GM19438 (cell line): ENCODE results near the gene NYAP2.

ENCODE experiments used
- ATAC-seq: cut with Tn5 transposase; IDR thresholded peaks from one replicate; pipeline ENCODE4 v1.9.1; 2021; ENCODE audit warnings: low read depth; ENCODE audit not compliant: unreplicated experiment

NYAP2 gene

DNA sequence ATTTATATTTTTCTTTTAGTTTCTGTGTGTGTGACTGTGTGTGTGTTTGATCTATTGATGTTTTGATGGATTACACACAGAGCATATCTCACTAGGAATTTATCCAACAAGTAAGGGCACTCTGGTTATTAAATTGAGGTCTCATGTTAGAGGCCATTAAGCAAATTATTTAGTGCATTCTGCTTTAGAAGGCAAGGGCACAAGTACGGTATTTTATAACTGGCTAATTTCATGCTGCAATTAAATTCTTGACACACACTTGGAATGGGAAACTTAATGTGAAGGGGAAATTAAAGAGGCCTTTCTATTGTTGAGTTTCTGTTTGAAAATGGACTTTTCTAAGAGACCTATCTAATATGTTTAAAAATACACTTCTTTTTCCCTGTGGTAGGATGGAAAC is 25.8 kb downstream of the NYAP2 start:
- no peak for ATAC-seq

- ATAC-seq, result no peak
Measured at GRCh38 chr2:225428360-225428759, 28.9 kb downstream of the NYAP2 start.

GRCh38 chr2:225429717-225430116 is 30.2 kb downstream of the NYAP2 start:
- no peak for ATAC-seq

DNA sequence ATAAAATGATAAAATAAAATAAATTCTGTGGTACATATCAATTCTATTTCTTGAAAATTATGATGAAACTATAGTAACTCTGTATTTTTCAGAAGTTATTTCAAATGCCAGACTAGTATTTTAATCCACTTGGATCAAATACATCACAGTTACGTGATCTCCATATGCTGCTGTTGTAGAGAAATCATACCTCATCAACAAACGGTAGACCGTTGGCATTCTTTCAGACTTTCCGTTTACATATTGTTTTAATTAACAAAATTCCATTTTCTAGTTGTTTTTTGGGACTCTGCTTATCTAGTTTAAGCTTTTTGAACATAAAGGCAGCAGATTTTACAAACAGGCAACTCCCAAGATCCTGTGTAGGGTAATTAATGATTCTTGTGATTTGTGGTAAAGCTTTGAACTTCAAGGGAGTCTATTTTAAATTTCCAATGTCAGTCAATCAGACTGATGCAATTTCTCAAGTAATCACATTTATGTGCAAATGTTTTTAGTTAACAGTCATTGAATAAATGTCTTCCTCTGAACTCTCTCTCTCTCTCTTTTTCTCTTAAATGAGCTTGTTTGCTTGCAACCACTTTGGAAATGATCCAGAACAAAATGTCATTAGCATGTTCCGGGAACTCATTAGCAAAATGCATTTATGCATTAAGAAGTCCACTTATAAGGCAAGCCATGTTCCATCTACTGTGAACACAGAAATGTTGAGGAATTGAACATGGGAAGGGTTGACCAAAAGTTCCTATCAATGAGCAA is 31.8 kb downstream of the NYAP2 start:
- no peak for ATAC-seq

GRCh38 chr2:225434014-225434413 is 34.5 kb downstream of the NYAP2 start:
- no peak for ATAC-seq

DNA sequence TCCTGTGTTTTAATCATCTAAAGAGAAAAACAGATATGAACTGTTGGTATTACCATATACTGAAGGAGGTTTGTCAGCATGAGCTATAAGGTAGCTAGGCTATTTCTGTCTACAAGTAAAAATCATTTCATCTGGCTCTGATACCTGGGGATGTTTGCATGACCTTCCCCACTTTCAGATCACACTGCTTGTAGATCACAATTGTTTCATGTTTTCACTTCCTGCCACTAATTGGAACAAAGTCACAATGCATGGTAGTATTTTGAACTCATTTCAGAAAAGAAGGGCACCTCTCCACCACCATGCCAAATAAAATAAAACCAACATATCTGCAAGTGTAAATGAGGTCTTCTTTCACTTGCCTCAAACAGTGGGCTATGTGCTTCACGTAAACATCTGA is 37.8 kb downstream of the NYAP2 start:
- no peak for ATAC-seq

- ATAC-seq, result no peak
Measured at GRCh38 chr2:225438248-225438647, 38.7 kb downstream of the NYAP2 start.

DNA sequence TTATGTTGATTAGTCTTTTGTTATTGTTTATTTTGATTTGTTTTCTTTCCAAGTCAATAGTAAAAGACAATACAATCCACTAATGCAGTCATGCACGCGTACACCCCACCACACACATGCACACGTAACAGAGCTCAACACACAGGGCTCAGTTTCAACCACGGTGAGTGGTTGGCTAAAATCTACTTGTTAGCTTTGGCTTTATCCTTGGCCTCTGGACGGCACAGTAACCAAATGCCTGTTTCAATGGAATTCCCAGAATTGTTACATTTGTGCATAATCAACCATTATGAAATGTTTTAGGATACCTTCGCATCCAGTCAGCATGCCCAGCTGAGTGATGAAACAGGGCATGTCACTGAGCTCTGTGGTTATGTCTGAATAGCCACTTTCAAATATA is 53.2 kb downstream of the NYAP2 start:
- ATAC-seq, result no peak

GRCh38 chr2:225454412-225454811 is 54.9 kb downstream of the NYAP2 start:
- no peak for ATAC-seq

DNA sequence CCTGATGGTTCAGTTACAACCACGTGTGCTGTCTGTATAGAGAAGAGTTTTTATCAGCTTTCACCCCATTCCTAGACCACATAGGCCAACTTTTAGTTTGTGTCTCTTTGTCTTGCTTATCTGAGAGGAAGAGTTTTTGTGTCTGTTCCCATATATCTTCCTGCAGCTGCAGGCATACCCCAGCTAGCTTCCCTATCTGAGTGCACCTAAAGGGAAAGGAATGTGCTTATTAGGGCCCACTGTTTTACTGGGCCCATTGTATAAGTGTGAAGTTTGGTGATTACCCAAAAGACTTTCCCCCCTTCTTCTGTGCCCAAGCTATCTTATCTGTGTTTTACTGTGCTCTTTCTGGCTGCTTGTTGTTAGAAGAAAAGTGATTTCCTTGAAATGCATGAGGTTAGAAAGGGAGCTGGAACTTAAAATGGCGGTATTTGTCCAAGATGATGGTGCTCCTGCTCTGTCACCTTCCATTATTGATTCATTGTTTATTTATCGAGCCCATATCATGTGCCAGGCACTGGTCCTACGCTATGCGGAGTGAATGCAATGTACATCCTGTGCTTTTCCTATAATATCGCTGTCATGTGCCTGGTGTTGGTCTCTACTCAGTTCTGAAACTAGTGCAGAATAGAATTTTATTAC is 57.2 kb downstream of the NYAP2 start:
- no peak for ATAC-seq

GRCh38 chr2:225457482-225457881 is 58.0 kb downstream of the NYAP2 start:
- no peak for ATAC-seq

GRCh38 chr2:225458431-225459117 is 59.1 kb downstream of the NYAP2 start:
- ATAC-seq, result peak; percentile 67

DNA sequence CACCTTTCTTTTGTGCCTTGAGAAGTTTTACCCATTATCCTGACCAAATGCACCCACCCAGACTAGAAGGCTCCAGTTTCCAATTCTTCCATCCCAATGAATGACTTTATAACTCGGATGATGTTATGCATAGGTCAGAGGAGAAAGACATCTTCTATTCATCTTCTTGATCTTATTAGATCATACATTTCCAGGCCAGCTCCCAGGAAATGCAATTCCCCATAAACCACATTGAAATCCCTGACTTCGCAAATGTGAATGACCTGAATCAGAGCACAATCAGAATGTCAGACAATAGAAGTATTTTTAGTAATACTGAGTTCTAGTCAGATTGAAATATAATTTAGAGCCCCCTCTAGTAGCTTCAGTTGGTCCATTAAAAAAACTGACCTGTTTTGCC is 62.9 kb downstream of the NYAP2 start:
- no peak for ATAC-seq

DNA sequence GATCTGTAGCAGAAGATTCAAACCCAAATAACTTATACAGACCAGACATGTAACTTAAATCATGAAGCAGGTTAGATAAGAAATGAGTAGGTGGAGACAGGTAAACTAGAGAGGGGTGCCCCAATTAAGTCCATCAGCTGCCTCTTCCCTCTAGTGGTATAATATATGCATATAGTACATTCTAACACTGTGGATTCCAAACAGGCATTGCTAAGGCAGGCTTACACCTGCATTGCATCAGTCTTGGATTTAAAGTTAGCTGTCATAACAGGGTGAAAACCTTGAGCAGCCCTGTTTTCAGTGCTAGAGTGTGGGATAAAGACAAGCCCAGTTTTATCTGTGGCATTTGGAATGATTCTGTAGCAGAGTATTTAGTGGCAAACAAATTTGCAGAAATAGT is 63.4 kb downstream of the NYAP2 start:
- ATAC-seq, result no peak

- ATAC-seq, result no peak
Measured at GRCh38 chr2:225463449-225463848, 63.9 kb downstream of the NYAP2 start.

DNA sequence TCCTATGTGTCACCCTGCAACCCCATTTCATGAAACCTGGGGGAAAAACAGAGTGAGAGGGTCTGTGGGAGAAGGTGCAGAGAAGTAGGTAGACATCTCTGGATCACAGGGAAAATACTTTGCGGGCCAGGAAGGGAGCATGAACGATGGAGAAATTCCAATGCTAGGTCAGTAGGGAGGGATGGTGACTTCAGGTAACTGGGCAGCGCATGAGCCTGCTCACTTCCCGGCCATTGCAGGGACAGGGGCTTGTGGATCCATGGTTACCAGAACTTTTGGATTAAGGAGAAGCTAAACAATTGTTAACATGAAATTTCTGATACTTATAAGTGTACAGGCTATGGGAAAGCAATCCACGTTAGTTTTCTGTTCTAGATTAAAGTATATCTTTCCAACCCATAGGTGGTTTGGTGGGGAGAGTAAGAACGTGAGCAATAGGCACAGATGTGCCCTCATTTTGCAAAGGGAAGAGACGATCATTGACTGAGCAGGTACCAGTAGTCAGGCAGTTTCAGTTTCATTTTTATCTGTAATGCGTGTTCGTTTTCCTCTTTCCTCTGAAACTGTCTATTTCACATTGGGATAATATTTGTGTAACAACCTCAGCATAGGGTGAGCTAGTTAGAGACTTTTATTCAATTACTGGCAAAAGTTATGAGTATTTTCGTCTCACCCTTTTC is 65.0 kb downstream of the NYAP2 start:
- peak; percentile 70 for ATAC-seq

GRCh38 chr2:225465827-225466226 is 66.3 kb downstream of the NYAP2 start:
- ATAC-seq, result no peak

- no peak for ATAC-seq
Measured at GRCh38 chr2:225466891-225467604, 67.5 kb downstream of the NYAP2 start.

DNA sequence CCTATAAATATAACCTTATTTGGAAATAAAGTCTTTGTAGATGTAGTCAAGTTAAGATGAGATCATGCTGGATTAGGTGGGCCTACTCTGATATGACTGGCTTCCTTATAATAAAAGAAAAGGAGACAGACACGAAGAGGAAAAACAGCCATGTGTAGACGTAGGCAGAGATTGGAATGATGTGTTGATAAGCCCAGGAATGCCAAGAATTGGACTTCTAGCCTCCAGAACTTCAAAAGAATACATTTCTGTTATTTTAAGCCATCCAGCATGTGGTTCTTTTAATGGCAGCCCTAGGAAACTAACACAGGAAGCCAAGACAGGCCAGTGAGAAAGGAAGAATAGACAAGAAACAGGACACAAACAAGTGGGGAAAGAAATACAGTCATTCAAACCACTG is 68.6 kb downstream of the NYAP2 start:
- no peak for ATAC-seq

DNA sequence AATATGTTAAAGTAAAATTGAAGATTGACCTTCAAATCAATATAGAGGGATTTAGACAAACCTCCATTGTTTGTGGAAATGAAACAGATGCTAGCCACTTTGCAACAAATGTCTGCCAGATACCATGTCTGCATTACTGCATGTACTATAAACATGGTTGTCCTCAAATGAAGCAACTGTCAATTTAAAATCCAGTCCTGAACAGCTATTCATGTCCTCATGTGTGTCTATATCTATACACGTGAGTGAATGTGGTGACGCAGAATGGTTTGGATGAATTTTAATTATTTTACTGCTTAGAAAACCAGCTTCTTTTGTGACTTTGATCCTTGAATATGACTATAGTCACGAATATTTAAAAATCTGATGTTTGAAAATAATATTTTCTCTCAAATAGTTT is 71.5 kb downstream of the NYAP2 start:
- no peak for ATAC-seq

DNA sequence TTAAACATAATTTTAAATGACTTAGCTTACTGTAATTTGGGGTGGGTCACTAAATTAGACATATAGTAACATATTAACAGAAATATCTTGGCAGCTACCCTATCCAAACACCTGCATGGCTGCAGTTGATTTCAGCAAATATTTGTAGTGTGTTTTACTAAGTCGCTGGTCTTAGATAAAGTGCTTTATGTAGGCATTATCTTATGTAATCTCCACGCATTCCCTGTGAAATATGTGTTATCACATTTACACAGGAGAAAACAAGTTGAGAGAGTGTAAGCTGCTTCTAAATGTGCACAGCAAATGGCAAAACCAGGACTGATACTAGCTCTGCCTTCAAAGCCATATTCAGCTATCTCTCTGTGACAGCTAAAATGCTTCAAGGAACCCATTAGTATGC is 72.0 kb downstream of the NYAP2 start:
- ATAC-seq, result no peak
